HFF-Myc (cell line): Measurements from ENCODE around the gene TRIM28.
"Not testable (repeated sequence)": the region's sequence is repeated elsewhere in the genome, so short reads cannot be mapped to it uniquely, and the experiment has no call there.

Experiments used
- DNase-seq: peaks from one replicate; pipeline ENCODE4 v3.0.0-alpha.2; 2011; ENCODE audit warnings: low read depth; ENCODE audit errors: extremely low read depth
- H3K4me3 ChIP-seq: replicated peaks from 2 replicates; pipeline ENCODE4 v1.5.1; 2011; ENCODE audit warnings: low read depth, mild to moderate bottlenecking, control low read depth, low read length
- TF ChIP-seq, protein P1 (sequence below): IDR thresholded peaks from 2 replicates; pipeline ENCODE4 v1.5.1; 2012; ENCODE audit warnings: mild to moderate bottlenecking, low read depth, low read length, control low read depth; ENCODE audit errors: missing control alignments

The TRIM28 gene

DNA sequence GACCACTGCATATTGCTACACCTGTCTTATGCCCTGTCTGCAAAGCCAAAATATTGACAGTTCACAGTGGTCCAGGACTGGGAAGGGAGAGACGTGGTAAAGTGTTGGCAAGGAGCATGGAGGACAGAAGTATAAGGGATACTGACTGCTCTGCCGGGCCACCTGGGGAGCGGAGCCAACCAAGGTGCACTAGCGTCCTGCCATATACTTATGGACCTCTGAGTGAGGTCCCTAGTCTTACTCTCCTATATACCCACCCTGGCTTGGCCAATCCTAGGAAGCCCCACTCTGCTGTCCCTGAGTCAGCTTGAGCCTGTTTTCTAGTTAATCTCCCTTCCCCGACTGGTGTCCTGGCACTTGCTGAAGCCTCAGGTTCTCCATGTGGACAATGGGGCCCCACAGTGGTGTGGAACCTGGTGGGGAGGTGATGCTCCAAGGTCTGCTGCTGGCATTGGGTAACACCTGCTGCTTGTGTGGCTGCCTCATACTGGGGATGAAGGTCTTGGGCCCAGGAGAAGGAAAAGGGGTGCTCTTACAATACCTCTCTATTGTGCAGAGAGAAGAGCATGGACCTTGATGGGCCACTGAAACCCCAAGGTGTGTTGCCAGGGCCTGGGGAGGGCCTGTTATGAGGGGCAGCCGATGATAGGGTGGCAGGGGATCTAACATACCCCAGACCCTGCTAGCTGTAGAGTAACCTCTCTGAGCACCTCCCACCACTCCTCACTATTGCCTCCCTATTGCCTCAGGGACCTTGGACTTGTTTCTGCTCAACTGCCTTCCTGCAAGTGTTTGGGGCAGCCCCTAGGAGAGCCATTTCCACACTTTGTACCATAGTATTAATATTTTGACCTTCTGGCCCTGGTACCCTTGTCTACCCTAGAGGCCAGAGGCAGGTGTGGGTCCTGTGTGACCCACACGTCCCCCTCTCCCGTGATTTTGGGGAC is 6.7 kb upstream of the TRIM28 start:
- TF ChIP-seq, protein P1, sequence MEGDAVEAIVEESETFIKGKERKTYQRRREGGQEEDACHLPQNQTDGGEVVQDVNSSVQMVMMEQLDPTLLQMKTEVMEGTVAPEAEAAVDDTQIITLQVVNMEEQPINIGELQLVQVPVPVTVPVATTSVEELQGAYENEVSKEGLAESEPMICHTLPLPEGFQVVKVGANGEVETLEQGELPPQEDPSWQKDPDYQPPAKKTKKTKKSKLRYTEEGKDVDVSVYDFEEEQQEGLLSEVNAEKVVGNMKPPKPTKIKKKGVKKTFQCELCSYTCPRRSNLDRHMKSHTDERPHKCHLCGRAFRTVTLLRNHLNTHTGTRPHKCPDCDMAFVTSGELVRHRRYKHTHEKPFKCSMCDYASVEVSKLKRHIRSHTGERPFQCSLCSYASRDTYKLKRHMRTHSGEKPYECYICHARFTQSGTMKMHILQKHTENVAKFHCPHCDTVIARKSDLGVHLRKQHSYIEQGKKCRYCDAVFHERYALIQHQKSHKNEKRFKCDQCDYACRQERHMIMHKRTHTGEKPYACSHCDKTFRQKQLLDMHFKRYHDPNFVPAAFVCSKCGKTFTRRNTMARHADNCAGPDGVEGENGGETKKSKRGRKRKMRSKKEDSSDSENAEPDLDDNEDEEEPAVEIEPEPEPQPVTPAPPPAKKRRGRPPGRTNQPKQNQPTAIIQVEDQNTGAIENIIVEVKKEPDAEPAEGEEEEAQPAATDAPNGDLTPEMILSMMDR = no peak
- no peak for DNase-seq
- H3K4me3 ChIP-seq = no peak overlapping the region

DNA sequence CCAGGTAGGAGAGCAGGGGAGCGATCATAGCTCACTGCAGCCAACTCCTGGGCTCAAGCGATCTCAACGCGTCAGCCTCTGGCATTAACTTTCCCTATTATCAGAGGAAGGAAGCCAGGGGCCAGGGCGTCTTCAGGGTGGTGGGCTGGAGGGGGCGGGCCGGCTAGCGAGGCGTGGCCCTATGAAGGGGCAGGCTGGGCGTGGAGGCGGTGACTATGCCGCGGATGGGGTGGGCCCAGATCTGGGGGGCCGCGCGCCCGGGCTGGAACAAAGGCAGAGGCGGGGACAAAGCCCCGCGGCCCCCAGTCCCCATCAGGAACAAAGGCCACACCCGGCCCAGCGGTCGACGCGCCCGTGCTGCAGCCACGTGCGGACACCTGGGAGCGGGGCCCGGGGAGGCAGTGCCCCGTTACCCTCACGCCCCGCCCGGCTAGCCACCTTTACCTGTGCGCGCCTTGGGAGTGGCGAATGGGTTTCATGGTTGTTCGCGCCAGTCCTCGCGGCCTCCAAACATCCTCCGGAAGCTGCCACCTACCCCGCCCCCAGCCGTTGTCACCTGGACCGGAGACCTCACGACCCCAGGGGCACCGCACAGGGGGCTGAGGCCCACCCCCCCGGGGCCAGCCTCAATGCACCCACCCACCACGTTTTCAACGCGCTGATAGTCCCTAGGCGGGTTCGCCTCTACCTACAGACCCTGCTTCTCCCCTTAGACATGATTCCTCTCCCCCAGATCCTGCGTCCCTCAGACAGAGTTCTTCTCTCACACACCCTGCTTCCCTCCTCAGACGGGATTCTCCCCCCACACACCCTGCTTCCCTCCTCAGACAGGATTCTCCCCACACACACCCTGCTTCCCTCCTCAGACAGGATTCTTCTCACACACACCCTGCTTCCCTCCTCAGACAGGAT is 5.4 kb upstream of the TRIM28 start:
- no peak for DNase-seq
- TF ChIP-seq, protein P1 = no peak
- H3K4me3 ChIP-seq = peak overlapping the region; percentile 25

DNA sequence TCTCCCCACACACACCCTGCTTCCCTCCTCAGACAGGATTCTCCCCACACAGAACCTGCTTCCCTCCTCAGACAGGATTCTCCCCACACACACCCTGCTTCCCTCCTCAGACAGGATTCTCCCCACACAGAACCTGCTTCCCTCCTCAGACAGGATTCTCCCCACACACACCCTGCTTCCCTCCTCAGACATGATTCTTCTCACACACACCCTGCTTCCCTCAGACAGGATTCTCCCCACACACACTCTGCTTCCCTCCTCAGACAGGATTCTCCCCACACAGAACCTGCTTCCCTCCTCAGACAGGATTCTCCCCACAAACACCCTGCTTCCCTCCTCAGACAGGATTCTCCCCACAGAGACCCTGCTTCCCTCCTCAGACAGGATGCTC is 4.7 kb upstream of the TRIM28 start:
- not testable (repeated sequence) for DNase-seq, H3K4me3 ChIP-seq

DNA sequence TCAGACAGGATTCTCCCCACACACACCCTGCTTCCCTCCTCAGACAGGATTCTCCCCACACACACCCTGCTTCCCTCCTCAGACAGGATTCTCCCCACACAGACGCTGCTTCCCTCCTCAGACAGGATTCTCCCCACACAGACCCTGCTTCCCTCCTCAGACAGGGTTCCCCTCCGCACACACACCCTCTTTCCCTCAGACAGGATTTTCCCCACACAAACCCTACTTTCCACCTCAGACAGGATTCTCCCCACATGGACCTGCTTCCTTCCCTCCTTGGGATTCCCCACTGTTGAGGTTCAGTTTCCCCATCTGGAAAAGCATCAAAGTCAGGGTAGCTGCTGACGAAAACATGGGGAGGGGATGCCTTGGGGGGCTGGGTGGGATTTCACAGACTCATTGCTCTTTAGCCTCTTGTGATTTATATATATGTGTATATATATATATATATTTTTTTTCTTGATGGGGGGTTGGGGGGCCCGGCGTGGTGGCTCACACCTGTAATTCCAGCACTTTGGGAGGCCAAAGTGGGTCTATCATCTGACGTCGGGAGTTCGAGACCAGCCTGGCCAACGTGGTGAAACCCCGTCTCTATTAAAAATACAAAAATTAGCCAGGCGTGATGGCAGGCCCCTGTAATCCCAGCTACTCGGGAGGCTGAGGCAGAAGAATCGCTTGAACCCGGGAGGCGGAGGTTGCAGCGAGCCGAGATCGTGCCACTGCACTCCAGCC is 1.1 kb upstream of the TRIM28 start:
- H3K4me3 ChIP-seq, DNase-seq: not testable (repeated sequence)

DNA sequence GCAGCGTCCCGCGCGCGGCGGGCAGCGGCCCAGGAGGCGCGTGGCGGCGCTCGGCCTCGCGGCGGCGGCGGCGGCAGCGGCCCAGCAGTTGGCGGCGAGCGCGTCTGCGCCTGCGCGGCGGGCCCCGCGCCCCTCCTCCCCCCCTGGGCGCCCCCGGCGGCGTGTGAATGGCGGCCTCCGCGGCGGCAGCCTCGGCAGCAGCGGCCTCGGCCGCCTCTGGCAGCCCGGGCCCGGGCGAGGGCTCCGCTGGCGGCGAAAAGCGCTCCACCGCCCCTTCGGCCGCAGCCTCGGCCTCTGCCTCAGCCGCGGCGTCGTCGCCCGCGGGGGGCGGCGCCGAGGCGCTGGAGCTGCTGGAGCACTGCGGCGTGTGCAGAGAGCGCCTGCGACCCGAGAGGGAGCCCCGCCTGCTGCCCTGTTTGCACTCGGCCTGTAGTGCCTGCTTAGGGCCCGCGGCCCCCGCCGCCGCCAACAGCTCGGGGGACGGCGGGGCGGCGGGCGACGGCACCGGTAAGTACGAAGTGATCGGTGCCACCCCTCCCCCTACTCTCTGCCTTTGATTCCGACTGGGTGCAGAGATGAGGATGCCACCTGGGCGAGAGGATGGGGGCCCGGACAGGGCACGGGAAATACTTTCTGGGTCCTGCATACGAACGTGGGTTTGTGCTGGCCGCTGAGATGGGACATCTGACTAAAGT is 874 bp downstream of the TRIM28 start:
- TF ChIP-seq, protein P1 = no peak
- H3K4me3 ChIP-seq = peak overlapping the region; percentile 98
- DNase-seq = no peak

DNA sequence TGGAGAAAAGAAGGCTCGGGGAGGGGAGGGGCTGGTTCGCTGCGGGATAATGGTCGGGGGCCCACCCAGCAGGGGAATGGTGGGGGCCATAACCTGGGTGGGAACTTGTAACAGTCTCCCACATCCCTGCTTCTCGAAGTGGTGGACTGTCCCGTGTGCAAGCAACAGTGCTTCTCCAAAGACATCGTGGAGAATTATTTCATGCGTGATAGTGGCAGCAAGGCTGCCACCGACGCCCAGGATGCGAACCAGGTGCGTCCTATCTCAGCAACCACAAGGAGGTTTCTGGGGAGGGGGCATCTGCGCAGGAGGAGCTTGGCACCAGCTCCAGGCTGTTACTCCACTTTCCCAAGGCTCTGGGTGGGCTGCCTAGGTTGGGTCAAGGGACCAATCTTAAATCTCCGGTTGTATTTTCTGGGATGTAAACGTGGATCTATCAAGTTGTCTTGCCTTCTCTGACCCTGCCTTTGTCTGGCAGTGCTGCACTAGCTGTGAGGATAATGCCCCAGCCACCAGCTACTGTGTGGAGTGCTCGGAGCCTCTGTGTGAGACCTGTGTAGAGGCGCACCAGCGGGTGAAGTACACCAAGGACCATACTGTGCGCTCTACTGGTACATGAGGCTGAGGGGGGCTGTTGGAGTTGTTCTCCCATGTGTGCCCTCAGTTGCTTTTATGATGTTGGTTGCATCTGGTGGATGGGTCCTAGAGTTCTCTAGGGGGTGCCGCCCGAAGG is 1.6 kb downstream of the TRIM28 start:
- peak overlapping the region; percentile 98 for H3K4me3 ChIP-seq
- TF ChIP-seq, protein P1 = no peak
- DNase-seq = no peak

DNA sequence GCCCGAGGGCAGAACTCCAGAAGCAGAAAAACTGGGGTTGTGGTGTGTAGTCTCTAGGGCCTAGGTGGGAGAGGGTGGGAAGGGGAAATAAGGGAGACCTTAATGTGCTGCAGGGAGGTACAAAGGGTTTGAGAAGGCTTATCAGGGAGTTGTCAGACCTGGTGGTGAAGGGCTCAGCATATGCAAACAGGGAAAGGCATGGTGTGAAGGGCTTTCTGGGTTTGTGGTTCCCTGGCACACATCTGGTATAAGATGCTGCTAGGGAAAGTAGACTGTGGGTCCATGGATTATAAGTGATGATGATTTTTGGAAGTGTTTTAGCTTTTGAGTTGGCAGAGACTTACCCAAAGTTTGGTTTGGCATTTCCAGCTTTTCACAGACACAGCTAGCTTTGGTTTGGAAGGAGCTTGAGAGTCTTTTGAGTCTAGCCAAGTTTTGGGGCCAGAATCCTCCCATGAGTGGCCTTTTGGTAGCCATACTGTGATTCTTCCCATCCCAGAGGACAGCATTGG is 2.2 kb downstream of the TRIM28 start:
- TF ChIP-seq, protein P1 = no peak

More for the DNA sequence above, 2.2 kb downstream of the TRIM28 start:
- DNase-seq = no peak
- peak overlapping the region; percentile 98 for H3K4me3 ChIP-seq
